Panc1 (cell line): Measurements from ENCODE around the gene MAP3K2. TPM values are rescaled to one million over a fixed set of nuclear protein-coding genes. Genes with fewer than 3 reads are reported as not detected.

ENCODE experiments used
- ATAC-seq: fragments of 200-7000 bp; cut with Tn5 transposase; 2 replicates; pipeline ENCODE4 v1.9.1; 2020; ENCODE audit warnings: mild to moderate bottlenecking, moderate library complexity
- BruUV-seq: library from RNA; stranded (reverse); fragments of 400-500 nt; replicated peaks from 2 replicates; lab custom pipeline; 2021; lab: Mats Ljungman, UMichigan
- CTCF ChIA-PET: fragments of 300-600 bp; sonication (Branson Sonifier 250); formaldehyde crosslinking; loops from one replicate; lab custom pipeline; 2022; ENCODE audit warnings: antibody characterized with exemption; lab: Charles Lee
- POLR2A ChIA-PET: fragments of 300-600 bp; sonication (Branson Sonifier 250); formaldehyde crosslinking; loops from one replicate; lab custom pipeline; 2022; ENCODE audit warnings: antibody characterized with exemption; lab: Charles Lee
- DNase-seq: peaks from one replicate; pipeline ENCODE4 v3.0.0-alpha.2; 2010; ENCODE audit warnings: low read depth, low spot score
- H3K27ac ChIP-seq: 2 replicates; pipeline ENCODE4 v1.5.1; 2011; ENCODE audit warnings: mild to moderate bottlenecking, low read length, inconsistent platforms
- H3K27me3 ChIP-seq: fragments of 200-500 bp; sonication (Bioruptor generic); 2 replicates; pipeline ENCODE4 v1.6.0; 2014; ENCODE audit warnings: low read length, inconsistent platforms; ENCODE audit not compliant: control insufficient read depth, insufficient read depth
- H3K36me3 ChIP-seq: fragments of 200-500 bp; sonication (Bioruptor generic); 2 replicates; pipeline ENCODE4 v1.5.1; 2014; ENCODE audit warnings: inconsistent platforms, mild to moderate bottlenecking, low read length, moderate library complexity; ENCODE audit not compliant: control insufficient read depth, insufficient read depth
- H3K4me1 ChIP-seq: 2 replicates; pipeline ENCODE4 v1.5.1; 2011; ENCODE audit warnings: inconsistent platforms, mild to moderate bottlenecking, low read length, moderate library complexity; ENCODE audit not compliant: control insufficient read depth, insufficient read depth
- H3K4me3 ChIP-seq, 2 experiments: 2 replicates each; pipeline ENCODE4 v1.5.1; 2011 to 2012; ENCODE audit warnings: low read depth in 2 of 2, low read length in 2 of 2, mild to moderate bottlenecking in 2 of 2, inconsistent platforms in 1 of 2, moderate library complexity in 1 of 2
- H3K9me3 ChIP-seq: fragments of 200-500 bp; sonication (Bioruptor generic); 2 replicates; pipeline ENCODE4 v1.5.1; 2014; ENCODE audit warnings: low read depth, mild to moderate bottlenecking, inconsistent platforms, low read length, moderate library complexity; ENCODE audit not compliant: control insufficient read depth, insufficient read depth
- POLR2AphosphoS5 ChIP-seq: IDR thresholded peaks from 2 replicates; pipeline ENCODE4 v1.6.1; 2012; ENCODE audit warnings: mild to moderate bottlenecking, low read depth, low read length, moderate library complexity
- REST ChIP-seq, 2 experiments: IDR thresholded peaks; 2 replicates each; pipeline ENCODE4 v1.6.1; 2011 to 2012; ENCODE audit warnings: low read depth in 2 of 2, control low read depth in 1 of 2, low read length in 1 of 2, mild to moderate bottlenecking in 1 of 2, moderate library complexity in 1 of 2; ENCODE audit not compliant: insufficient read depth in 1 of 2
- SIN3A ChIP-seq: IDR thresholded peaks from 2 replicates; pipeline ENCODE4 v1.6.1; 2012; ENCODE audit warnings: low read depth, mild to moderate bottlenecking, low read length, moderate library complexity, borderline replicate concordance; ENCODE audit not compliant: insufficient read depth
- TCF7L2 ChIP-seq: IDR thresholded peaks from 2 replicates; pipeline ENCODE4 v1.6.1; 2011; ENCODE audit warnings: mild to moderate bottlenecking, low read depth, low read length, inconsistent platforms
- in situ Hi-C: cut with HindIII; loops from 2 replicates; pipeline ENCODE4 v1.10.0; 2016; ENCODE audit warnings: low sequenced_read_pairs, low pct_unique_long_range_greater_than_20kb
- intact Hi-C: fragments of 100-400 bp; cut with micrococcal nuclease; formaldehyde crosslinking; loops from one replicate; pipeline ENCODE4 v1.10.0; 2022; ENCODE audit not compliant: unreplicated experiment
- total RNA-seq: library from RNA; stranded (reverse); gene quantifications from one replicate; pipeline ENCODE4 v1.2.1, GENCODE V29; 2021; ENCODE audit not compliant: unreplicated experiment
- TF ChIP-seq, protein P1 (sequence below): fragments of 450-650 bp; IDR thresholded peaks from 2 replicates; pipeline ENCODE4 v1.5.1; 2017; ENCODE audit warnings: mild to moderate bottlenecking

Gene MAP3K2
- total RNA-seq, 1 experiment from 2014 or later, result 70.6 TPM

GRCh38 chr2:127400533-127400896 lies 12.7 kb upstream of the MAP3K2 start:
- Histone ChIP-seq H3K27ac (peak overlapping the region; percentile 42; the same call in 1 of the 2 replicates), H3K4me3 (no peak overlapping the region), H3K4me1 (peaks cover 51% of the 10 kb centered on the region), H3K27me3 (no peaks in the 10 kb centered on the region), H3K9me3 (no peaks in the 10 kb centered on the region), H3K36me3 (no peaks in the 10 kb centered on the region)
- in situ Hi-C loops (no loop called here), intact Hi-C loops (no loop called here)
- ChIA-PET CTCF (no interaction called here), POLR2A (no interaction called here)
- TF ChIP-seq, protein P1, sequence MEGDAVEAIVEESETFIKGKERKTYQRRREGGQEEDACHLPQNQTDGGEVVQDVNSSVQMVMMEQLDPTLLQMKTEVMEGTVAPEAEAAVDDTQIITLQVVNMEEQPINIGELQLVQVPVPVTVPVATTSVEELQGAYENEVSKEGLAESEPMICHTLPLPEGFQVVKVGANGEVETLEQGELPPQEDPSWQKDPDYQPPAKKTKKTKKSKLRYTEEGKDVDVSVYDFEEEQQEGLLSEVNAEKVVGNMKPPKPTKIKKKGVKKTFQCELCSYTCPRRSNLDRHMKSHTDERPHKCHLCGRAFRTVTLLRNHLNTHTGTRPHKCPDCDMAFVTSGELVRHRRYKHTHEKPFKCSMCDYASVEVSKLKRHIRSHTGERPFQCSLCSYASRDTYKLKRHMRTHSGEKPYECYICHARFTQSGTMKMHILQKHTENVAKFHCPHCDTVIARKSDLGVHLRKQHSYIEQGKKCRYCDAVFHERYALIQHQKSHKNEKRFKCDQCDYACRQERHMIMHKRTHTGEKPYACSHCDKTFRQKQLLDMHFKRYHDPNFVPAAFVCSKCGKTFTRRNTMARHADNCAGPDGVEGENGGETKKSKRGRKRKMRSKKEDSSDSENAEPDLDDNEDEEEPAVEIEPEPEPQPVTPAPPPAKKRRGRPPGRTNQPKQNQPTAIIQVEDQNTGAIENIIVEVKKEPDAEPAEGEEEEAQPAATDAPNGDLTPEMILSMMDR, result no peak
- no peak for TF ChIP-seq SIN3A
- TF ChIP-seq POLR2AphosphoS5, result no peak
- TF ChIP-seq REST (IDR thresholded peaks at IDR 0.05; ENCODE audit: insufficient read depth in 1 of 2, low read depth in 2 of 2, low read length in 1 of 2), result no peak
- TF ChIP-seq TCF7L2, result no peak
- ATAC-seq (no peak), DNase-seq (no peak)
- no TSS peak for BruUV-seq

DNA sequence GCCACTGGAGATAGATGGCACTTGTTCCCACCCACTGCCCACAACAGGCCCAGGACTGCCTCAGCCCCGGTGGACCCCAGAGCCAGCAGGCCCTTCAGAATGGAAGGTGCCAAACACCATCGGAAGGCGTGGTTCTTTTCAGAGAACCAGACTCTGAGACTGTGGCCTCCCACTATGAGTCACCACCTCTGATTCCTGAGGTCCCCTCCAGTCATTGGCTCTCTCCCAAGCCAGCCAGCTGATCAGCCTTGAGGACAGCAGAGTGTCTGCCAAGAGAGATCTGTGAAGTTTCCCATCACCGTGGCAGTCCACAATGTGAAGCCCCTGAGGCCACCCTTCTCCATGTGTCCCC lies 10.4 kb upstream of the MAP3K2 start:
- H3K4me3 ChIP-seq, result no peak overlapping the region
- DNase-seq (no peak), ATAC-seq (peak; percentile 91)
- TF ChIP-seq TCF7L2 (peak; percentile 27; the same call in 1 of the 2 replicates), SIN3A (no peak), POLR2AphosphoS5 (peak; percentile 43; the same call in 1 of the 2 replicates)
- H3K4me1 ChIP-seq, result peaks cover 34% of the 10 kb centered on the region
- intact Hi-C loops, result no loop called here
- CTCF ChIA-PET, result no interaction called here
- POLR2A ChIA-PET, result interaction anchor here (0.6 kb wide), 1 partner anchor 91 kb away, joined by 4 read pairs; no protein-coding TSS in a partner anchor
- H3K36me3 ChIP-seq, result no peaks in the 10 kb centered on the region
- no peaks in the 10 kb centered on the region for H3K9me3 ChIP-seq
- peak overlapping the region; percentile 70; the same call in 1 of the 2 replicates for H3K27ac ChIP-seq
- in situ Hi-C loops, result no loop called here
- BruUV-seq, result no TSS peak
- H3K27me3 ChIP-seq, result no peaks in the 10 kb centered on the region

GRCh38 chr2:127397568-127398238 lies 9.9 kb upstream of the MAP3K2 start:
- no peaks in the 10 kb centered on the region for H3K27me3 ChIP-seq
- ChIA-PET CTCF (no interaction called here), POLR2A (interaction anchor here (0.6 kb wide), 1 partner anchor 91 kb away, joined by 4 read pairs; no protein-coding TSS in a partner anchor)
- in situ Hi-C loops, result no loop called here
- intact Hi-C loops, result no loop called here
- no TSS peak for BruUV-seq
- ATAC-seq, result peak; percentile 63
- no peak overlapping the region for H3K4me3 ChIP-seq
- no peak for TF ChIP-seq POLR2AphosphoS5
- no peak for DNase-seq
- H3K36me3 ChIP-seq, result no peaks in the 10 kb centered on the region
- H3K4me1 ChIP-seq, result peaks cover 29% of the 10 kb centered on the region
- no peaks in the 10 kb centered on the region for H3K9me3 ChIP-seq
- H3K27ac ChIP-seq, result peak overlapping the region; percentile 70; the same call in 1 of the 2 replicates
